Lower leg skin (tissue), 3 donors: Measurements from ENCODE around the gene EFCAB7.

Experiments
- CTCF ChIP-seq, 3 donors: fragments of 450-650 bp; IDR thresholded peaks; one replicate each; pipeline ENCODE4 v1.5.1; 2016; ENCODE audit warnings: antibody characterized with exemption in 3 of 3, mild to moderate bottlenecking in 3 of 3, moderate library complexity in 2 of 3
- POLR2A ChIP-seq, 2 donors: fragments of 450-650 bp; IDR thresholded peaks; one replicate each; pipeline ENCODE4 v1.6.1; 2016 to 2017; ENCODE audit warnings: antibody characterized with exemption in 2 of 2, mild to moderate bottlenecking in 1 of 2, moderate library complexity in 1 of 2

DNA sequence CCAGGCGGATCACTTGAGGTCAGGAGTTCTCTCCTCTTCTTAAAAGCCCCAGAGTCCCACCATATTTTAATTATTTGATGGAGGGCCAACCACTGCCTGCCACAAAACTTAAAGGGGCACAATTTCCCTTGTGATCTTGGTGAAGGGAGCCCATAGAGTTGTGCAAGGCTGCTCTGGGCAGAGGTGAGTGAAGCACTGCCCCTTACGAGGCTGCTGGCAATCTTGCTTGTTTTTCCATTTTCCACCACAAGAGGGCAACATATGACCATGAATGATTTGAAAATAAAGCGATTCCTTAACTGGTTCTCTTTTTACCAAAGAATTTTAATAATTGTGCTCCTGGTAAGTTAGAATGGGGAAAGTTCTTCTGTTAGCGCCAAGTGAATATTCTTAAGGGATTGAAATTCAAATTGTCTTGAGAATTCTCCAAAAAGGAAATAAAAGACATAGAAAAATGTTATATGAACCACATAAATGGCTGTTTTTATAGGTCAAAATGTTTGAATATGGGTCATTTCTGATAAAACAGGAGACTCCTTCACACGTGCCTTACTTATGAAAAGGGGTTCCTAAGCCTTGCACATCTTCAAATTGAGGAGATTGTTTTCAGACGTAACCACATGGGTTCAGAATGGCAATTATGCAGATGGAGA, 92.6 kb downstream of the EFCAB7 start:
- TF ChIP-seq CTCF (IDR thresholded peaks at IDR 0.05): peak in 1 of 3 donors; percentile 77
- TF ChIP-seq POLR2A (IDR thresholded peaks at IDR 0.05): no peak
